Mesothelial cell of epicardium (in vitro differentiated cells): ENCODE measurements around the gene RPL18A. TPM values are rescaled to one million over a fixed set of nuclear protein-coding genes. Genes with fewer than 3 reads are reported as not detected.

Source experiments
- DNase-seq, 2 experiments: peaks; one replicate each; pipeline ENCODE4 v3.0.0; 2021; ENCODE audit warnings: low spot score in 2 of 2; ENCODE audit not compliant: unreplicated experiment in 2 of 2
- H3K27ac Mint-ChIP-seq: 2 replicates; pipeline ENCODE4 v1.8.0; 2021; ENCODE audit warnings: mixed read lengths
- H3K27me3 Mint-ChIP-seq: 2 replicates; pipeline ENCODE4 v1.8.0; 2021; ENCODE audit warnings: low read depth, mixed read lengths
- H3K36me3 Mint-ChIP-seq: 2 replicates; pipeline ENCODE4 v1.8.0; 2021; ENCODE audit warnings: mixed read lengths
- H3K4me1 Mint-ChIP-seq: 2 replicates; pipeline ENCODE4 v1.8.0; 2021; ENCODE audit warnings: mixed read lengths
- H3K4me3 Mint-ChIP-seq: 2 replicates; pipeline ENCODE4 v1.8.0; 2021; ENCODE audit warnings: mild to moderate bottlenecking, moderate library complexity, mixed read lengths
- H3K9me3 Mint-ChIP-seq: 2 replicates; pipeline ENCODE4 v1.8.0; 2021; ENCODE audit warnings: mixed read lengths
- CTCF ChIP-seq: fragments of 200-600 bp; sonication (generic); IDR thresholded peaks from one replicate; pipeline ENCODE4 v1.5.0; 2021; ENCODE audit warnings: antibody characterized with exemption; ENCODE audit not compliant: unreplicated experiment
- total RNA-seq: library from RNA; stranded (reverse); gene quantifications from 3 replicates; pipeline ENCODE4 v1.2.1, GENCODE V29; 2021

The RPL18A gene
- total RNA-seq, 1 donor from 2014 or later, result 1,706 TPM

- DNase-seq, result no peak
- no peak for TF ChIP-seq CTCF
- Mint-ChIP-seq H3K36me3 (no peaks in the 10 kb centered on the region), H3K4me3 (no peak overlapping the region), H3K27ac (no peak overlapping the region), H3K4me1 (no peaks in the 10 kb centered on the region), H3K9me3 (no peaks in the 10 kb centered on the region), H3K27me3 (peaks cover 26% of the 10 kb centered on the region)
Measured at GRCh38 chr19:17902701-17903100, 43.0 kb downstream of the RPL18A start.

- DNase-seq, result no peak
- no peaks in the 10 kb centered on the region for H3K4me1 Mint-ChIP-seq
- TF ChIP-seq CTCF, result no peak
- H3K27ac Mint-ChIP-seq, result no peak overlapping the region
- peaks cover 5% of the 10 kb centered on the region for H3K9me3 Mint-ChIP-seq
- H3K36me3 Mint-ChIP-seq, result no peaks in the 10 kb centered on the region
- H3K27me3 Mint-ChIP-seq, result peaks cover 2% of the 10 kb centered on the region
- no peak overlapping the region for H3K4me3 Mint-ChIP-seq
Measured at GRCh38 chr19:17908244-17908643, 48.5 kb downstream of the RPL18A start.

DNA sequence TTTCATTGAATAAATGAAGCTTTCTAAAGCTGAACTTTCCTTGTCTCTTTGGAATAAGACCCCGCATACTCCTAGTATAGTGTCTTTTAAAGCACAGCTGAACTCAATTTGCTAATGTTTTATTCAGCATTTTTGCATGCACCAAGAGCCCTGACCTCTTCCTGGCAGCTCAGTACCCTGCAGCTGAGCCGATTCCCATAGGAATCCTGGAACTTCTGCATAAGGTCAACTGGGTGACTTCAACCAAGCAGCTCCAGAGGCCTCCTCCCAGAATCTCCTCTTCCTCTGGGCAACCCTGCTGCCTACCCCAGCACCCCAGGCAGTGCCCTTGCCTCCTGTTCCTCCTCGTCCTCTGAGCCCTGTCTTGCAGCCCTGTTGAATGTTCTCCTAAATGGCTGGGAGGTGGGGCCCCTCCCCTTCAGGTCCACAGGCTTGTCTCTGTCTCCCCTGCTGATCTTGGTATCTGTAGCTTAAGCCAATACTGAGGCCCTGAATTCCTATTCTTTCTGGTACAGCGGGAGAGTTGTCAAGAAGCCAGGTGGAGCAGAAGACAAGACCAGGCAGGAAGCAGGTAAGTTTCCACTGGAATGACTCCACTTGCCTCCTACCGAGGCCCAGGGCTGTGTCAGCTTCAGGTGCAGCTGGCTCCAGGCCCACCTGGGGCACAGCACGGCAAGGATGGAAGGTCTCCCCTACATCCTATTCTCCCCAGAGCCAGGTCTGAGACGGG, 49.5 kb downstream of the RPL18A start:
- no peak for DNase-seq
- Mint-ChIP-seq H3K36me3 (no peaks in the 10 kb centered on the region), H3K27me3 (no peaks in the 10 kb centered on the region), H3K4me1 (no peaks in the 10 kb centered on the region), H3K27ac (no peak overlapping the region), H3K9me3 (peaks cover 9% of the 10 kb centered on the region), H3K4me3 (no peak overlapping the region)
- no peak for TF ChIP-seq CTCF

DNA sequence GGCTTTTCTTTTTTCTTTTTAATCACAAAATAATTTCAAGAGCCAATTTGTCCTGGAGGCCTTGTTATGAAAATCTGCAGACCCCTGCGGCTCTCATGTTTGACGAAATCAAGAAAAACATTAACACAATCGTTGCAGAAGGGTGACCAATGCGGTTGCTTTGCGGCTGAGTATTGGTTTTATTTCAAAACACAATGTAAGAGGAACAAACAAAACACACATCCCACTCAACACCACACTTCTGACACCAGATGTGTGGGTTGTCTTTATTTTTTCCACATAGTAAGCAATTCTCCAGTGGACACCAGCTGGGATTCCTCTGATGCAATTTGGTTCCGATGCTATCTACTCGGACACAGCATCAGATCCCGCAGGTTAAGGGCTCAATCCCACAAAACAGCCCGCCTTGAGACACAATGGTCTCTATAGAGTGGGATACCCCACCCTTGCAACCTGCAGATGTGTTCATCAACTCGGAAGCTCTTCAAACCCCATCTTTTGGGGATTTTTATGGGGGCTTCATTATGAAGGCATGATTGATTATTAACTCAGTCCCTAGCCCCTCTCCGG, 51.2 kb downstream of the RPL18A start:
- no peak for DNase-seq
- Mint-ChIP-seq H3K36me3 (no peaks in the 10 kb centered on the region), H3K4me1 (no peaks in the 10 kb centered on the region), H3K4me3 (no peak overlapping the region), H3K27me3 (no peaks in the 10 kb centered on the region), H3K27ac (no peak overlapping the region), H3K9me3 (peaks cover 9% of the 10 kb centered on the region)
- TF ChIP-seq CTCF, result no peak

Other genes with a start within 250 kb of the RPL18A start
- gene UNC13A, start 171.6 kb upstream of the RPL18A start, total RNA-seq, result 0.41 to 1.1 TPM (median 0.60 TPM) in 3 replicates
- 66.1 to 79.0 TPM (median 68.6 TPM) in 3 replicates for gene MAP1S, start 140.4 kb upstream of the RPL18A start, total RNA-seq
- 3.8 to 6.2 TPM (median 4.6 TPM) in 3 replicates for gene FCHO1, start 108.4 kb upstream of the RPL18A start, total RNA-seq
- 0.23 TPM in 1 of 3 replicates, not detected in the others for gene B3GNT3, start 64.8 kb upstream of the RPL18A start, total RNA-seq
- 0.35 to 1.0 TPM (median 0.92 TPM) in 3 replicates for gene INSL3, start 38.4 kb upstream of the RPL18A start, total RNA-seq
- gene JAK3, start 11.9 kb upstream of the RPL18A start, total RNA-seq, result 10.7 to 12.3 TPM (median 11.2 TPM) in 3 replicates
- gene SLC5A5, start 12.0 kb downstream of the RPL18A start, total RNA-seq, result not detected in 3 replicates
- gene CCDC124, start 73.1 kb downstream of the RPL18A start, total RNA-seq, result 70.4 to 73.1 TPM (median 72.6 TPM) in 3 replicates
- 16.8 to 20.3 TPM (median 19.7 TPM) in 3 replicates for gene KCNN1, start 107.2 kb downstream of the RPL18A start, total RNA-seq
- 2.9 to 4.0 TPM (median 2.9 TPM) in 3 replicates for gene ARRDC2, start 148.3 kb downstream of the RPL18A start, total RNA-seq
- not detected in 3 replicates for gene IL12RB1, start 227.0 kb downstream of the RPL18A start, total RNA-seq
- 15.0 to 17.0 TPM (median 16.0 TPM) in 3 replicates for gene MAST3, start 237.9 kb downstream of the RPL18A start, total RNA-seq